ENCODE data around the gene PRMT9.

Gene PRMT9

GRCh38 chr4:147683717-147684700 lies at the start of gene PRMT9:
Gene PRMT9 (minus strand): TSS chr4:147684163. CDS start chr4:147683987, 176 bp downstream.
- peak; percentile 86 for DNase-seq

GRCh38 chr4:147732518-147733235 lies 48.7 kb upstream of the PRMT9 start:
- DNase-seq: peak; percentile 11

- DNase-seq: peak; percentile 68
Measured at GRCh38 chr4:147731580-147732517, 47.9 kb upstream of the PRMT9 start, which contains the start of gene ARHGAP10. Gene ARHGAP10 (plus strand): TSS chr4:147732088. CDS start chr4:147732302, 214 bp downstream.

GRCh38 chr4:147730333-147730732 lies 46.4 kb upstream of the PRMT9 start:
- DNase-seq: no peak

GRCh38 chr4:147727476-147728028 lies 43.6 kb upstream of the PRMT9 start:
- DNase-seq: no peak

- no peak for DNase-seq
Measured at GRCh38 chr4:147725673-147726072, 41.7 kb upstream of the PRMT9 start.

- DNase-seq: no peak
Measured at GRCh38 chr4:147724468-147725201, 40.7 kb upstream of the PRMT9 start.

GRCh38 chr4:147723326-147723725 lies 39.4 kb upstream of the PRMT9 start:
- no peak for DNase-seq

GRCh38 chr4:147717878-147718277 lies 33.9 kb upstream of the PRMT9 start:
- no peak for DNase-seq

- no peak for DNase-seq
Measured at GRCh38 chr4:147714575-147715401, 30.8 kb upstream of the PRMT9 start.

GRCh38 chr4:147709999-147710398 lies 26.0 kb upstream of the PRMT9 start:
- no peak for DNase-seq

- DNase-seq: peak; percentile 30
Measured at GRCh38 chr4:147707892-147708672, 24.1 kb upstream of the PRMT9 start.

GRCh38 chr4:147704846-147705245 lies 20.9 kb upstream of the PRMT9 start:
- DNase-seq: no peak

GRCh38 chr4:147696866-147697265 lies 12.9 kb upstream of the PRMT9 start:
- no peak for DNase-seq

GRCh38 chr4:147693218-147693617 lies 9.3 kb upstream of the PRMT9 start:
- no peak for DNase-seq

GRCh38 chr4:147691820-147692219 lies 7.9 kb upstream of the PRMT9 start:
- no peak for DNase-seq

GRCh38 chr4:147689067-147689466 lies 5.1 kb upstream of the PRMT9 start:
- no peak for DNase-seq

GRCh38 chr4:147683188-147683591 lies 773 bp downstream of the PRMT9 start:
- DNase-seq: peak; percentile 4

- DNase-seq: no peak
Measured at GRCh38 chr4:147682755-147683154, 1.2 kb downstream of the PRMT9 start.
